Neutrophil (primary cell): ENCODE results near the gene HOXC4.

Source experiments
- H3K27ac ChIP-seq: fragments of 200-600 bp; sonication (generic); 2 replicates; pipeline ENCODE4 v1.5.1; 2016; ENCODE audit warnings: mild to moderate bottlenecking, moderate library complexity
- H3K27me3 ChIP-seq: fragments of 200-600 bp; sonication (generic); 2 replicates; pipeline ENCODE4 v1.6.0; 2016; ENCODE audit warnings: mild to moderate bottlenecking
- H3K36me3 ChIP-seq: fragments of 200-600 bp; sonication (generic); 2 replicates; pipeline ENCODE4 v1.5.1; 2017
- H3K4me1 ChIP-seq, 2 experiments: fragments of 200-600 bp in 1 of 2; sonication (generic) in 1 of 2; 1 replicate in 1 of 2; 2 replicates in 1 of 2; pipeline versions ENCODE4 v1.5.1 to v1.6.1; 2013 to 2016; ENCODE audit warnings: low read depth in 1 of 2, low read length in 1 of 2, mild to moderate bottlenecking in 1 of 2, moderate library complexity in 1 of 2; ENCODE audit not compliant: control insufficient read depth in 1 of 2, insufficient read depth in 1 of 2
- H3K4me3 ChIP-seq, 2 experiments: fragments of 200-600 bp in 1 of 2; sonication (generic) in 1 of 2; 1 replicate in 1 of 2; 2 replicates in 1 of 2; pipeline ENCODE4 v1.5.1; 2013 to 2016; ENCODE audit warnings: low read depth in 1 of 2, low read length in 1 of 2, mild to moderate bottlenecking in 1 of 2, moderate library complexity in 1 of 2
- H3K9me3 ChIP-seq: fragments of 200-600 bp; sonication (generic); 2 replicates; pipeline ENCODE4 v1.5.1; 2016
- TF ChIP-seq, protein P1 (sequence below): fragments of 200-600 bp; sonication (generic); IDR thresholded peaks from 2 replicates; pipeline ENCODE4 v1.5.1; 2016; ENCODE audit warnings: antibody characterized with exemption

HOXC4 gene

GRCh38 chr12:54053751-54054741, at the start of gene HOXC4:
Gene HOXC4 (plus strand): TSS chr12:54053835. CDS start chr12:54053923, 88 bp downstream.
- no peaks in the 10 kb centered on the region for H3K36me3 ChIP-seq
- H3K27me3 ChIP-seq = peaks cover 100% of the 10 kb centered on the region
- no peak within 1 kb of the TSS for H3K27ac ChIP-seq
- H3K4me3 ChIP-seq = no peak within 1 kb of the TSS
- TF ChIP-seq, protein P1, sequence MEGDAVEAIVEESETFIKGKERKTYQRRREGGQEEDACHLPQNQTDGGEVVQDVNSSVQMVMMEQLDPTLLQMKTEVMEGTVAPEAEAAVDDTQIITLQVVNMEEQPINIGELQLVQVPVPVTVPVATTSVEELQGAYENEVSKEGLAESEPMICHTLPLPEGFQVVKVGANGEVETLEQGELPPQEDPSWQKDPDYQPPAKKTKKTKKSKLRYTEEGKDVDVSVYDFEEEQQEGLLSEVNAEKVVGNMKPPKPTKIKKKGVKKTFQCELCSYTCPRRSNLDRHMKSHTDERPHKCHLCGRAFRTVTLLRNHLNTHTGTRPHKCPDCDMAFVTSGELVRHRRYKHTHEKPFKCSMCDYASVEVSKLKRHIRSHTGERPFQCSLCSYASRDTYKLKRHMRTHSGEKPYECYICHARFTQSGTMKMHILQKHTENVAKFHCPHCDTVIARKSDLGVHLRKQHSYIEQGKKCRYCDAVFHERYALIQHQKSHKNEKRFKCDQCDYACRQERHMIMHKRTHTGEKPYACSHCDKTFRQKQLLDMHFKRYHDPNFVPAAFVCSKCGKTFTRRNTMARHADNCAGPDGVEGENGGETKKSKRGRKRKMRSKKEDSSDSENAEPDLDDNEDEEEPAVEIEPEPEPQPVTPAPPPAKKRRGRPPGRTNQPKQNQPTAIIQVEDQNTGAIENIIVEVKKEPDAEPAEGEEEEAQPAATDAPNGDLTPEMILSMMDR = no peak
- H3K4me1 ChIP-seq = no peaks in the 10 kb centered on the region
- H3K9me3 ChIP-seq = no peaks in the 10 kb centered on the region

DNA sequence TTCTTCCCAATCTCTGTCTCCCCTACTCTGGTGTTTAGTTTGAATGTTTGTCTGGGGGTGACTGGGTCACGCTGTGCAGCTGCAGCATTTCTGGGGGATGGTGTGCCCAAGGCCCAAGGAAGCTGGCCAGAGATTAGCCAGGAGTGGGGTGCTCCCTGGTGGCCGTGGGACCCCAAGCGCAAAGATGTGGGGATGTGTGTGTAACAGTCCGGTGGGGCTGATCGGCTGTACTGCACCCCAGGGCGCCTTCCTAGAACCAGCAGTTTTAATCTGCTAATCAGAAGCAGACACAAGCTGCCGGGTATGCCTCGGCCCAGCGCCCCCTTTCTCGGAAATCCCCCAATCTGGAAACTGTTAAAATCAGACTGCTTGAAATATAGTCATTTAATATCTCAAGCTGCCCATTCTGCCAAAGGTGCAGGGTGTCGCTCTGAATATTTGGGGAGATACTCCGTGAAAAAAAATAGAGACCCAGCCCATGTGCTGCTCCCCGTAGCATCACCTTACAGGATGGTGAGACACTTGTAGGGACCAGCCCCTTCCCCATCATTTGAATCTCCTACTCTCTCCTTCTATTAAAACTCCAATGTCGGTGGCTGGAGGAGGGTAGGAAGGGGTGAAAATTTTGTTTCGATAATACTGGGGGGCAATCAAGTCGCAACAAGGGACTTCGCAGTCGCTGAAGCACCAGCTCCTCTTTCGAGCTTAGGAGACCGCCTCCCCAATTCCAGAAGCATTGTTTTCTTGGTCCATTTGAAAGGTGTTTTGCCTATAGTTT, 49.4 kb upstream of the HOXC4 start:
- H3K27ac ChIP-seq = no peak overlapping the region
- H3K4me1 ChIP-seq = peaks cover 18 to 32% of the 10 kb centered on the region in 2 experiments
- H3K36me3 ChIP-seq = no peaks in the 10 kb centered on the region
- H3K9me3 ChIP-seq = no peaks in the 10 kb centered on the region
- H3K4me3 ChIP-seq = no peak overlapping the region
- peaks cover 100% of the 10 kb centered on the region for H3K27me3 ChIP-seq
- TF ChIP-seq, protein P1 = no peak

GRCh38 chr12:54004841-54005530, 48.6 kb upstream of the HOXC4 start:
- TF ChIP-seq, protein P1 = no peak
- Histone ChIP-seq H3K27me3 (peaks cover 100% of the 10 kb centered on the region), H3K36me3 (no peaks in the 10 kb centered on the region), H3K4me1 (peaks cover 21 to 32% of the 10 kb centered on the region in 2 experiments), H3K4me3 (no peak overlapping the region), H3K27ac (no peak overlapping the region), H3K9me3 (no peaks in the 10 kb centered on the region)

DNA sequence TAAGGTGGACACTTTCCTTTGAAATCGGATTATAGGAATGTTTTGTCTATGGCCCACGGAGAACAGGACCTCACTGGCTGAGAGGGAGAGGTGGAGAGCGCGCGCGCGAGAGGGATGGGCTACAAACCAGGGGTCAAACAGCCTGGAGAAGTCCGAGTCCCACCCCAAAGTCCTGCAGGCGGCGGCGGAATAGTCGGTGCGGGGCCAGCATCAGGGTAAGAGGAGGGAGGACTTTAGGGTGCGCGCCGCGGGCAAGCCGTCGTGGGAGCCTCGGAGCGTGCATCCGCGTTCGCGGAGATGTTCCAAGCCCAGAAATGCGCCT, 48.1 kb upstream of the HOXC4 start:
- Histone ChIP-seq H3K27me3 (peaks cover 100% of the 10 kb centered on the region), H3K27ac (no peak overlapping the region), H3K9me3 (no peaks in the 10 kb centered on the region), H3K36me3 (no peaks in the 10 kb centered on the region), H3K4me3 (no peak overlapping the region), H3K4me1 (peaks cover 21 to 27% of the 10 kb centered on the region in 2 experiments)
- TF ChIP-seq, protein P1 = no peak

- no peaks in the 10 kb centered on the region for H3K9me3 ChIP-seq
- H3K27ac ChIP-seq = no peak overlapping the region
- peaks cover 100% of the 10 kb centered on the region for H3K27me3 ChIP-seq
- H3K4me1 ChIP-seq = peaks cover 21 to 26% of the 10 kb centered on the region in 2 experiments
- peak overlapping the region; percentile 56 to 65 for H3K4me3 ChIP-seq
- H3K36me3 ChIP-seq = no peaks in the 10 kb centered on the region
- TF ChIP-seq, protein P1 = peak; percentile 93
Measured at GRCh38 chr12:54005853-54006558, 47.6 kb upstream of the HOXC4 start.
